HepG2 (cell line): ENCODE data around the gene ETFB. TPM values are rescaled to one million over a fixed set of nuclear protein-coding genes. Genes with fewer than 3 reads are reported as not detected.
A peak's percentile ranks its signal among the peaks of the same experiment; 100 is the strongest.

ENCODE experiments used
- CBFB ChIP-seq: sonication (generic); formaldehyde crosslinking; IDR thresholded peaks from 2 replicates; pipeline ENCODE4 v1.4.0; 2020; ENCODE audit warnings: missing genetic modification reagents
- DMAP1 ChIP-seq: IDR thresholded peaks from 2 replicates; pipeline ENCODE4 v1.6.1; 2016
- E2F5 ChIP-seq: sonication (generic); formaldehyde crosslinking; conservative IDR thresholded peaks from 2 replicates; pipeline ENCODE4 v1.4.0; 2020; ENCODE audit warnings: missing genetic modification reagents
- ELF4 ChIP-seq: sonication (generic); formaldehyde crosslinking; IDR thresholded peaks from 2 replicates; pipeline ENCODE4 v1.5.0; 2020; ENCODE audit warnings: missing genetic modification reagents, mild to moderate bottlenecking, moderate library complexity, borderline replicate concordance
- HNF4G ChIP-seq, 2 experiments: sonication (generic) in 1 of 2; formaldehyde crosslinking in 1 of 2; IDR thresholded peaks; 2 replicates each; pipeline versions ENCODE4 v1.4.0 to v1.6.1; 2011 to 2020; ENCODE audit warnings: borderline replicate concordance in 2 of 2, low read depth in 2 of 2, mild to moderate bottlenecking in 2 of 2, low read length in 1 of 2, missing genetic modification reagents in 1 of 2, moderate library complexity in 1 of 2
- HOXA9 ChIP-seq: sonication (generic); formaldehyde crosslinking; IDR thresholded peaks from 2 replicates; pipeline ENCODE4 v1.8.1; 2022; ENCODE audit warnings: missing genetic modification reagents, mild to moderate bottlenecking, moderate library complexity, borderline replicate concordance
- MLLT10 ChIP-seq: sonication (generic); formaldehyde crosslinking; IDR thresholded peaks from 2 replicates; pipeline ENCODE4 v1.4.0; 2020; ENCODE audit warnings: missing genetic modification reagents
- NFKB2 ChIP-seq: sonication (generic); formaldehyde crosslinking; IDR thresholded peaks from 2 replicates; pipeline ENCODE4 v1.4.0; 2020; ENCODE audit warnings: missing genetic modification reagents, borderline replicate concordance
- PBX2 ChIP-seq: IDR thresholded peaks from 2 replicates; pipeline ENCODE4 v1.6.1; 2016; ENCODE audit warnings: control low read depth
- PRDM4 ChIP-seq: sonication (generic); formaldehyde crosslinking; IDR thresholded peaks from 2 replicates; pipeline ENCODE4 v1.9.0; 2021; ENCODE audit warnings: missing genetic modification reagents, borderline replicate concordance
- RORA ChIP-seq: sonication (generic); formaldehyde crosslinking; IDR thresholded peaks from 2 replicates; pipeline ENCODE4 v1.5.0; 2020; ENCODE audit warnings: mild to moderate bottlenecking, missing genetic modification reagents, moderate library complexity
- SOX5 ChIP-seq: IDR thresholded peaks from 2 replicates; pipeline ENCODE4 v1.6.1; 2016; ENCODE audit warnings: borderline replicate concordance
- STAT6 ChIP-seq: sonication (generic); formaldehyde crosslinking; IDR thresholded peaks from 2 replicates; pipeline ENCODE4 v1.4.0; 2020; ENCODE audit warnings: missing genetic modification reagents, mild to moderate bottlenecking, borderline replicate concordance
- ZNF350 ChIP-seq: sonication (generic); formaldehyde crosslinking; IDR thresholded peaks from 2 replicates; pipeline ENCODE4 v1.4.0; 2020; ENCODE audit warnings: mild to moderate bottlenecking, low read depth, missing genetic modification reagents, borderline replicate concordance
- ZNF619 ChIP-seq: sonication (generic); formaldehyde crosslinking; IDR thresholded peaks from 2 replicates; pipeline ENCODE4 v1.4.0; 2020; ENCODE audit warnings: mild to moderate bottlenecking, missing genetic modification reagents
- ZNF629 ChIP-seq: sonication (generic); formaldehyde crosslinking; conservative IDR thresholded peaks from 2 replicates; pipeline ENCODE4 v1.5.0; 2020; ENCODE audit warnings: missing genetic modification reagents
- ZNF691 ChIP-seq: sonication (generic); formaldehyde crosslinking; IDR thresholded peaks from 2 replicates; pipeline ENCODE4 v1.4.0; 2020; ENCODE audit warnings: missing genetic modification reagents, low read depth, mild to moderate bottlenecking, borderline replicate concordance
- ZUFSP ChIP-seq: sonication (generic); formaldehyde crosslinking; IDR thresholded peaks from 2 replicates; pipeline ENCODE4 v1.9.0; 2021; ENCODE audit warnings: missing genetic modification reagents, mild to moderate bottlenecking, borderline replicate concordance
- polyA plus RNA-seq, 8 experiments: library from polyadenylated mRNA; depleted of rRNA in 3 of 8; stranded (reverse) in 7 of 8; unstranded in 1 of 8; fragments of >200 nt; fragmentation: Illumina TruSeq in 4 of 8; extraction: Trizol in 4 of 8; gene quantifications; 2 replicates each; pipeline versions ENCODE4 v1.2.1 to v1.2.3, GENCODE V29; 2011 to 2016; ENCODE audit warnings: low read depth in 4 of 8, missing spikeins in 1 of 8, mixed read lengths in 1 of 8; ENCODE audit not compliant: insufficient read depth in 1 of 8
- total RNA-seq, 5 experiments: library from RNA; depleted of rRNA; stranded (reverse); fragments of >200 nt; fragmentation: Illumina TruSeq; extraction: Trizol; gene quantifications; 2 replicates each; pipeline ENCODE4 v1.2.3, GENCODE V29; 2016; ENCODE audit warnings: low read depth in 1 of 5

Gene ETFB
- total and polyA plus RNA-seq, 2 of the 13 experiments (the other 11 are each of a cell fraction or from before 2014, with no cell fraction given), result 678 to 1,314 TPM

- TF ChIP-seq ZNF350 (CRISPR knock-in tag) (no peak), RORA (CRISPR knock-in tag) (no peak), HOXA9 (CRISPR knock-in tag) (no peak), STAT6 (CRISPR knock-in tag) (no peak), MLLT10 (CRISPR knock-in tag) (no peak), PBX2 (CRISPR knock-in tag) (peak; percentile 89), SOX5 (CRISPR knock-in tag) (peak; percentile 98), ZNF629 (no peak; the same call in 1 of the 2 replicates), DMAP1 (peak; percentile 23; the same call in 1 of the 2 replicates), ELF4 (no peak), E2F5 (CRISPR knock-in tag) (no peak), HNF4G (IDR thresholded peaks at IDR 0.05; ENCODE audit: borderline replicate concordance, low read depth, low read length) (peak; percentile 33; the same call in 1 of the 2 replicates), HNF4G (CRISPR knock-in tag; IDR thresholded peaks at IDR 0.05; ENCODE audit: borderline replicate concordance, low read depth) (no peak), ZNF619 (CRISPR knock-in tag) (no peak), NFKB2 (CRISPR knock-in tag) (no peak), CBFB (CRISPR knock-in tag) (peak; percentile 47; the same call in 1 of the 2 replicates), PRDM4 (no peak), ZNF691 (CRISPR knock-in tag) (no peak), ZUFSP (no peak)
Measured at GRCh38 chr19:51354742-51355148, 11.4 kb downstream of the ETFB start (continued).
